ENCODE results near the gene ARHGAP18. TPM values are rescaled to one million over a fixed set of nuclear protein-coding genes. Genes with fewer than 3 reads are reported as not detected.

Gene ARHGAP18
- polyA plus RNA-seq, 1 of the 3 experiments (the other 2 are of a cell fraction), result 25.0 TPM

GRCh38 chr6:129638055-129638684 lies 71.8 kb downstream of the ARHGAP18 start:
- peaks cover 16 to 74% of the 10 kb centered on the region in 2 experiments for H3K36me3 ChIP-seq (replicated peaks in 1 of 2; ENCODE audit: control insufficient read depth in 1 of 2, insufficient read depth in 2 of 2, low read length in 1 of 2)
- peaks cover 3 to 41% of the 10 kb centered on the region in 2 experiments for H3K4me1 ChIP-seq (ENCODE audit: control insufficient read depth in 1 of 2, insufficient read depth in 2 of 2, low read depth in 1 of 2, low read length in 1 of 2)
- no peak overlapping the region for H2AFZ ChIP-seq (ENCODE audit: low read depth)
- H3F3A ChIP-seq (replicated peaks; ENCODE audit: insufficient read depth), result peaks cover 63% of the 10 kb centered on the region
- peaks cover 81% of the 10 kb centered on the region for H3K79me2 ChIP-seq (ENCODE audit: insufficient read depth)
- H3K9me3 ChIP-seq, result no peaks in the 10 kb centered on the region
- 38% methylated on average over 8 of the region's 8 CpGs for WGBS (ENCODE audit: low lambda C conversion rate)
- ChIA-PET POLR2A (no interaction called here), CTCF (interaction anchor here (0.7 to 1.2 kb wide), 2 partner anchors 18 to 40 kb away, joined by 3 to 4 read pairs; no protein-coding TSS in a partner anchor)
- H3K27me3 ChIP-seq (ENCODE audit: insufficient read depth), result no peaks in the 10 kb centered on the region
- H3K27ac ChIP-seq (ENCODE audit: low read depth in 2 of 2, low read length in 1 of 2), result peak overlapping the region; percentile 41 to 56; a peak in 3 of 4 replicates
- no peaks in the 10 kb centered on the region for H3K9me2 ChIP-seq
- H3K4me2 ChIP-seq, result no peak overlapping the region
- H4K20me1 ChIP-seq (ENCODE audit: insufficient read depth), result no peaks in the 10 kb centered on the region
- no peak overlapping the region for H3K4me3 ChIP-seq (ENCODE audit: low read depth in 2 of 2, low read length in 1 of 2)
- TF ChIP-seq ELF1 (IDR thresholded peaks at IDR 0.05), result no peak
- TF ChIP-seq FOXM1 (IDR thresholded peaks at IDR 0.05; ENCODE audit: low read depth), result no peak
- no peak for TF ChIP-seq FOXJ3 (CRISPR knock-in tag; IDR thresholded peaks at IDR 0.05)
- TF ChIP-seq POLR2AphosphoS5 (IDR thresholded peaks at IDR 0.05; ENCODE audit: low read depth, low read length), result no peak
- no peak for TF ChIP-seq GATA2 (CRISPR knock-in tag; IDR thresholded peaks at IDR 0.05)
- TF ChIP-seq EZH2phosphoT487 (IDR thresholded peaks at IDR 0.05; ENCODE audit: borderline replicate concordance, low read depth), result no peak
- no peak for TF ChIP-seq TCF12 (IDR thresholded peaks at IDR 0.05)
- TF ChIP-seq YY1 (IDR thresholded peaks at IDR 0.05; ENCODE audit: low read depth), result no peak
- no peak for TF ChIP-seq RCOR1 (IDR thresholded peaks at IDR 0.05; ENCODE audit: low read length)
- TF ChIP-seq, protein P1, sequence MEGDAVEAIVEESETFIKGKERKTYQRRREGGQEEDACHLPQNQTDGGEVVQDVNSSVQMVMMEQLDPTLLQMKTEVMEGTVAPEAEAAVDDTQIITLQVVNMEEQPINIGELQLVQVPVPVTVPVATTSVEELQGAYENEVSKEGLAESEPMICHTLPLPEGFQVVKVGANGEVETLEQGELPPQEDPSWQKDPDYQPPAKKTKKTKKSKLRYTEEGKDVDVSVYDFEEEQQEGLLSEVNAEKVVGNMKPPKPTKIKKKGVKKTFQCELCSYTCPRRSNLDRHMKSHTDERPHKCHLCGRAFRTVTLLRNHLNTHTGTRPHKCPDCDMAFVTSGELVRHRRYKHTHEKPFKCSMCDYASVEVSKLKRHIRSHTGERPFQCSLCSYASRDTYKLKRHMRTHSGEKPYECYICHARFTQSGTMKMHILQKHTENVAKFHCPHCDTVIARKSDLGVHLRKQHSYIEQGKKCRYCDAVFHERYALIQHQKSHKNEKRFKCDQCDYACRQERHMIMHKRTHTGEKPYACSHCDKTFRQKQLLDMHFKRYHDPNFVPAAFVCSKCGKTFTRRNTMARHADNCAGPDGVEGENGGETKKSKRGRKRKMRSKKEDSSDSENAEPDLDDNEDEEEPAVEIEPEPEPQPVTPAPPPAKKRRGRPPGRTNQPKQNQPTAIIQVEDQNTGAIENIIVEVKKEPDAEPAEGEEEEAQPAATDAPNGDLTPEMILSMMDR (IDR thresholded peaks at IDR 0.05), result no peak
- TF ChIP-seq NRF1 (IDR thresholded peaks at IDR 0.05; ENCODE audit: low read depth, low read length), result no peak
- TF ChIP-seq, protein P2, sequence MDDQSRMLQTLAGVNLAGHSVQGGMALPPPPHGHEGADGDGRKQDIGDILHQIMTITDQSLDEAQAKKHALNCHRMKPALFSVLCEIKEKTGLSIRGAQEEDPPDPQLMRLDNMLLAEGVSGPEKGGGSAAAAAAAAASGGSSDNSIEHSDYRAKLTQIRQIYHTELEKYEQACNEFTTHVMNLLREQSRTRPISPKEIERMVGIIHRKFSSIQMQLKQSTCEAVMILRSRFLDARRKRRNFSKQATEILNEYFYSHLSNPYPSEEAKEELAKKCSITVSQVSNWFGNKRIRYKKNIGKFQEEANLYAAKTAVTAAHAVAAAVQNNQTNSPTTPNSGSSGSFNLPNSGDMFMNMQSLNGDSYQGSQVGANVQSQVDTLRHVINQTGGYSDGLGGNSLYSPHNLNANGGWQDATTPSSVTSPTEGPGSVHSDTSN (IDR thresholded peaks at IDR 0.05), result no peak
- TF ChIP-seq SIN3A (IDR thresholded peaks at IDR 0.05; ENCODE audit: borderline replicate concordance, low read depth, low read length), result no peak
- TF ChIP-seq, protein P3, sequence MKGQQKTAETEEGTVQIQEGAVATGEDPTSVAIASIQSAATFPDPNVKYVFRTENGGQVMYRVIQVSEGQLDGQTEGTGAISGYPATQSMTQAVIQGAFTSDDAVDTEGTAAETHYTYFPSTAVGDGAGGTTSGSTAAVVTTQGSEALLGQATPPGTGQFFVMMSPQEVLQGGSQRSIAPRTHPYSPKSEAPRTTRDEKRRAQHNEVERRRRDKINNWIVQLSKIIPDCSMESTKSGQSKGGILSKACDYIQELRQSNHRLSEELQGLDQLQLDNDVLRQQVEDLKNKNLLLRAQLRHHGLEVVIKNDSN (IDR thresholded peaks at IDR 0.05; ENCODE audit: borderline replicate concordance, low read depth), result no peak
- no peak for TF ChIP-seq EP300 (IDR thresholded peaks at IDR 0.05; ENCODE audit: borderline replicate concordance in 1 of 2, low read depth in 1 of 2, low read length in 1 of 2)
- TF ChIP-seq JUND (IDR thresholded peaks at IDR 0.05), result no peak
- no peak for TF ChIP-seq GABPA (IDR thresholded peaks at IDR 0.05; ENCODE audit: low read depth)
- TF ChIP-seq TEAD4 (IDR thresholded peaks at IDR 0.05; ENCODE audit: borderline replicate concordance, insufficient read depth), result no peak
- no peak overlapping the region for H3K9ac ChIP-seq
- DNase-seq, result no peak

All from SK-N-SH (cell line).